Activated CD4-positive, alpha-beta memory T cell treated with anti-CD3 and anti-CD28 coated beads, Interleukin-2, amount 10 ng/mL, durations not matched to agents 7 days and 5 days (primary cell): ENCODE measurements around the gene C20orf204. TPM values are rescaled to one million over a fixed set of nuclear protein-coding genes. Genes with fewer than 3 reads are reported as not detected.

Source experiments
- CTCF ChIA-PET: fragments of 350-600 bp; sonication (Branson Sonifier 250); formaldehyde crosslinking; loops from one replicate; lab custom pipeline; 2021; ENCODE audit warnings: antibody characterized with exemption, inconsistent platforms; lab: Charles Lee
- POLR2A ChIA-PET: fragments of 350-600 bp; sonication (Branson Sonifier 250); formaldehyde crosslinking; loops from one replicate; lab custom pipeline; 2021; ENCODE audit warnings: antibody characterized with exemption; lab: Charles Lee
- DNase-seq: peaks from one replicate; pipeline ENCODE4 v3.0.0-alpha.2; 2020
- H3K27ac Mint-ChIP-seq: one replicate; pipeline ENCODE4 v1.8.0; 2021; ENCODE audit warnings: mild to moderate bottlenecking, mixed read lengths
- H3K27me3 Mint-ChIP-seq: one replicate; pipeline ENCODE4 v1.8.0; 2021; ENCODE audit warnings: mixed read lengths
- H3K36me3 Mint-ChIP-seq: one replicate; pipeline ENCODE4 v1.8.0; 2021; ENCODE audit warnings: low read depth, mixed read lengths
- H3K4me1 Mint-ChIP-seq: one replicate; pipeline ENCODE4 v1.8.0; 2021; ENCODE audit warnings: mixed read lengths
- H3K4me3 Mint-ChIP-seq: one replicate; pipeline ENCODE4 v1.8.0; 2021; ENCODE audit warnings: mild to moderate bottlenecking, mixed read lengths
- H3K9me3 Mint-ChIP-seq: one replicate; pipeline ENCODE4 v1.8.0; 2021; ENCODE audit warnings: mixed read lengths
- total RNA-seq, 2 experiments: library from RNA; stranded (reverse); gene quantifications; one replicate each; pipeline ENCODE4 v1.2.3, GENCODE V29; 2021

C20orf204 gene
- total RNA-seq, 2 experiments from 2014 or later: 6.9 to 7.2 TPM

DNA sequence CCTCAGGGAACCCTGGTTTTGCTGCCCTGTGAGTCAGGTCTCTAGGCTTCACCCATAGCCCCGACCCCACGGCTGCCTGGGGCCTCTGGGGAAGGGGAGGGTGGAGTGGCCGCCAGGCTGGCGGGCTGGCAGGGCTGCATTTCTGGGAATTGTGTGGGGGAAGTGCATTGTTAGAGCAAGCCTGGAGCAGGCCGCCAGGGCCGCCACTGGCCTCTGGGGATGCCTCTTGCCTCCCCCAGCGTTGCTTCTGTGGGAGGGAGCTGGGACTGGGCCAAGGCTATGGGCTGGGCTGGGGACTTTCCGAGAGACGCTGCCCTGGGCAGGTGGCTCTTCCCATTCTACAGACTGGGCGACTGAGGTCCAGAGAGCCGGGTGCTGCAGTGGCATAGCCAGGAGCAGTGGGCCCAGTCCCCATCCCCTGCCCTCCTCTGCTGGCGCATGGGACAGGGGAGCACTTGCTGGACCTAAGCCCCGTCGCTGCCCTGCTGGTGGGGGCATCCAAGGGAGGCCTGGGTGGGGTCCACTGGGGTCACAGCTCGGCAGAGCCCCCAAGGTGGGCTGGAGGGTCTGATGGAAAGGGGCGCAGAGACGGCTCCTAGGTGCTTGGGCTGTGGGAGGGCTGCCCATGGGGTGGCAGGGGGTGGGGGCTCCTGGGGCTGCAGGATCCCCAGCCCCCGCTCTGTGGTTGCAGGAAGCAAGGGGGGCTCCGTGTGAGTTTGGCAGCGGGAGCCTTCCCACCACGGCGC, 20.1 kb downstream of the C20orf204 start:
- no peaks in the 10 kb centered on the region for H3K9me3 Mint-ChIP-seq
- H3K36me3 Mint-ChIP-seq: no peaks in the 10 kb centered on the region
- no peak overlapping the region for H3K4me3 Mint-ChIP-seq
- ChIA-PET CTCF (interaction anchor here (1.4 kb wide), 1 partner anchor 270 kb away, joined by 3 read pairs; no protein-coding TSS in a partner anchor), POLR2A (interaction anchor here (3.0 kb wide), 1 partner anchor 17 kb away, joined by 12 read pairs; no protein-coding TSS in a partner anchor)
- peaks cover 34% of the 10 kb centered on the region for H3K4me1 Mint-ChIP-seq
- no peak for DNase-seq
- H3K27me3 Mint-ChIP-seq: peaks cover 13% of the 10 kb centered on the region
- H3K27ac Mint-ChIP-seq: no peak overlapping the region

DNA sequence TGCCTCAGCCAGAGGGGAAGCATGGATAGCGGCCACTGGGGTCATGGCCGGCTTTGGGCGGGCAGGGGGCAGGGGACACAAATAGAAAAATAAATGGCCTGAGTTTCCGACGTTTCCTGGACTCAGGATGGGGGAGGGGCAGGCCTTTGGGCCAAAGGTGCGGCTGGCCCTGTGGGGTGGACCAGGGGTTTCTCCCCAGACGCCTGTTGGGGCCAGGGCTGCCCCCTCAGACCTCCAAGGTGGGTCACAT, 20.6 kb downstream of the C20orf204 start:
- Mint-ChIP-seq H3K4me1 (peaks cover 34% of the 10 kb centered on the region), H3K27ac (no peak overlapping the region), H3K36me3 (no peaks in the 10 kb centered on the region), H3K27me3 (peaks cover 11% of the 10 kb centered on the region), H3K4me3 (no peak overlapping the region), H3K9me3 (no peaks in the 10 kb centered on the region)
- no peak for DNase-seq
- POLR2A ChIA-PET: interaction anchor here (3.0 kb wide), 1 partner anchor 18 kb away, joined by 12 read pairs; no protein-coding TSS in a partner anchor
- CTCF ChIA-PET: interaction anchor here (1.4 to 1.9 kb wide), 2 partner anchors 18 to 270 kb away, joined by 3 to 19 read pairs; no protein-coding TSS in a partner anchor

DNA sequence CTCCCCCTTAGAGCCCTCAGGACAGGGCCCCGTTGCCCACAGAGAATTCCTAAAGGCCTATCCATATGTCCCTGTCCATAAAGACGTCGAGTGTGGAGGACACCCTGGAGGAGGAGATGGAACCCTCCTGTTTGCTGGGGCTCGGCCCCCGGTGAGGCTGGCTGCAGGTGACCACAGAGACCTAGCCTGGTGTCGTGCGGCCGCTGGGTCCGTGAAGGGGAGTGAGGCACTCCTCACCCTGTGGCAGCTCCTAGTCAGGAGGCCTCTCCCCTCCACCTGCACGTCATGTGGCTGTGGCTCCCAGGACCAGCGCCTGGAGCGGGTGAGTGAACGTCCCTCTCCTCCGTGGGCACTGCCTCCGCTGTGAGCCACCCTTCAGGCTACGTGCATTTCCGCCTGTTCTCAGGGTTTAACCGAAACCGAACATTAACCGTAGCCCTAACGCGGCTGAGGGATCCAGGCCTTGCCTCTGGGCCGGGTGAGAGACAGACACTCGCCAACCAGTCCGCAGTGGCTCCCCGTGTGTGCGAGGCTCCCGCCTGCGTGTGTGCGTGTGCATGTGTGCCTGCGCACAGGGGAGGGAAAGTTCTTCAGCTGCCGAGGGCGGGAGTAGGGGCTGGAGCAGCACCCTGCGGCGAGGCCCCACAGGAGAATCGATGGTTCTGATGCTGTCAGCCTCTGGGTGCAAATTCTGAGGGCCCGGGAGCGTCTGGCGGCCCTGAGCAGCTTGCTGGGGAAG, 21.1 kb downstream of the C20orf204 start:
- H3K27me3 Mint-ChIP-seq: peaks cover 7% of the 10 kb centered on the region
- ChIA-PET CTCF (interaction anchor here (0.7 to 1.9 kb wide), 8 partner anchors 9 to 484 kb away, joined by 3 to 19 read pairs (median 4); partner anchors contain the start of genes OPRL1, PRPF6 and RGS19), POLR2A (interaction anchor here (1.0 to 3.0 kb wide), 2 partner anchors 15 to 18 kb away, joined by 4 to 12 read pairs; no protein-coding TSS in a partner anchor)
- H3K9me3 Mint-ChIP-seq: no peaks in the 10 kb centered on the region
- H3K4me1 Mint-ChIP-seq: peaks cover 37% of the 10 kb centered on the region
- H3K4me3 Mint-ChIP-seq: peak overlapping the region; percentile 73
- peak; percentile 45 for DNase-seq
- no peaks in the 10 kb centered on the region for H3K36me3 Mint-ChIP-seq
- peak overlapping the region; percentile 75 for H3K27ac Mint-ChIP-seq

DNA sequence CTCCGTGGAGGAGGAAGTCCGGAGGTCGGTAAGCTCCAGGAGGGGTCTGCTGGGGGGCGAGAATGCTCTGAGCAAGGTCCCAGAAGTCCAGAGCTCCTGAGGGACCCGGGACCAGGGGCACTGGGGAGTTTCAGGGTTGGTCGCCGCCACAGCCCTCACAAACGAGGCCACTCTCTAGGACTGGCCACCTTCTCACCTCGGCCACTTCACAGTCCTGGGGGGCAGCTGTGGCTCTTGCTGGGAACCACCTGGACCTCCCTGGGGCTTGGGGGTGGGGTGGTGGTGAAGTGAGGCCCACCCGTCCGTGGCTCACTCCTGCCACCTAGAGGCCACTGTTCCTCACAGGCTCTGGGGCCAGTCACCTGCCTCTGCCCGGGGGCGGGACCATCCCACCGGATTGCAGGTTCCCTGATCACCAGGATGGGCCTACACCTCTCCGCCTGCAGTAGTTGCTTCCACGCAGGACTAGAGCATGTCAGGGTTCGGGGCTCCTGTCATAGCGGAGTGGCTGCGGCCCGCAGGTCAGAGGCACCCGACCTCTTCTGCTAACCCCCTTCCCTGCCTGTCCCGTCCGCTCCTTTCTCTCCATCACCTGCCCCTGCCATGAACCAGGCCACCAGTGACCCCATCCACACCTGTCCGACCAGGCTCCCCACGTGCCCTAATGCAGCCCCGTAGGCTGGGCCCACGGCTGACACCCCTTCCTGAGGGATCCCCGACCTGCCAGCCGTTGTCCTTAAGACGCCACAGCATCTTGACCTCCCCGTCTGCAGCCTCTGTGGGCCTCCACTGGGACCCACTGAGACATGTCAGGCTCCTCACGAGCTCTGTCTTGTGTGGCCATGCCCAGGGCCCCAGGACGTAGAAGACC, 21.9 kb downstream of the C20orf204 start:
- Mint-ChIP-seq H3K36me3 (no peaks in the 10 kb centered on the region), H3K27me3 (peaks cover 7% of the 10 kb centered on the region), H3K27ac (peak overlapping the region; percentile 75), H3K4me3 (peak overlapping the region; percentile 73), H3K4me1 (peaks cover 44% of the 10 kb centered on the region), H3K9me3 (no peaks in the 10 kb centered on the region)
- ChIA-PET POLR2A (interaction anchor here (1.0 to 3.0 kb wide), 2 partner anchors 16 to 19 kb away, joined by 4 to 12 read pairs; no protein-coding TSS in a partner anchor), CTCF (interaction anchor here (0.7 to 1.9 kb wide), 9 partner anchors 8 to 484 kb away, joined by 3 to 19 read pairs (median 3); partner anchors contain the start of genes OPRL1, PRPF6 and RGS19)
- DNase-seq: peak; percentile 86

DNA sequence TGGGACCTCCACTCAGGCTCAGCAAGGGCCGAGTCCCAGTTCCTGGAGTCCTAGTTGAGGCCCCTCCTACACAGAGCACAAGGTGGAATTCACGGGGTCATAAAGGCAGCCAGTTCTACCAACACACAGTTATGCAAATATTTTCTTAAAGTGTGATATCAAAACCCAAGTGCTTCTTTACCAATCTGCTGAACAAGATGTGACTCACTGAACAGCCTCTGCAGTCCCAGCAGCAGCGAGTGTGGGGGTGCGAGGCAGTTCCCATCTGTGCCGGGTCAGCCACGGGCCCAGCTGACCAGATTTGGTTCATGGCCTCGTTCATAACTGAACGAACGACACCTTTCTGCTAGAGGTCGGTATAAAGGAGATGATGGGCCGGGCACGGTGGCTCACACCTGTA, 22.6 kb downstream of the C20orf204 start:
- no peak for DNase-seq
- CTCF ChIA-PET: interaction anchor here (1.1 to 1.3 kb wide), 2 partner anchors 18 to 20 kb away, joined by 3 read pairs; no protein-coding TSS in a partner anchor
- peak overlapping the region; percentile 73 for H3K4me3 Mint-ChIP-seq
- no peak overlapping the region for H3K27ac Mint-ChIP-seq
- no peaks in the 10 kb centered on the region for H3K36me3 Mint-ChIP-seq
- H3K9me3 Mint-ChIP-seq: no peaks in the 10 kb centered on the region
- H3K27me3 Mint-ChIP-seq: peaks cover 2% of the 10 kb centered on the region
- POLR2A ChIA-PET: interaction anchor here (3.0 kb wide), 1 partner anchor 20 kb away, joined by 12 read pairs; no protein-coding TSS in a partner anchor
- peaks cover 44% of the 10 kb centered on the region for H3K4me1 Mint-ChIP-seq

DNA sequence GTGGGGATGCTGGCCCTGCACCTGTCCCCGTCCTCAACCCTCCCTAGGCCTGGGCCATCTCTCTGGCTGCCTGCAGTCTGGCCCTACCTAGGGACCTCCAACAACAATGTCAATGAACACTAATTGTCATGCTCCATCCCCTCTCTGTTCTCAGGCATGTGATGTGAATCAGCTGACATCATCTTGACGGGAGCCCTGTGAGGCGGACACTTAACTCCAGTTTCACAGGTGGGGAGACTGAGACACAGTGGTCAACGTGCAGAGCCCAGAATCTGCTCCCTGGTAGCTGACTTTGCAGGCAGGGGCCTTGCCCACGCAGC, 26.3 kb downstream of the C20orf204 start:
- peaks cover 66% of the 10 kb centered on the region for H3K4me1 Mint-ChIP-seq
- H3K27me3 Mint-ChIP-seq: no peaks in the 10 kb centered on the region
- no peak overlapping the region for H3K27ac Mint-ChIP-seq
- CTCF ChIA-PET: interaction anchor here (0.9 to 3.6 kb wide), 11 partner anchors 8 to 524 kb away, joined by 3 to 27 read pairs (median 3); partner anchors contain the start of genes OPRL1, PRPF6, RGS19 and SAMD10
- H3K4me3 Mint-ChIP-seq: peak overlapping the region; percentile 82
- POLR2A ChIA-PET: interaction anchor here (1.1 to 1.9 kb wide), 8 partner anchors 9 to 326 kb away, joined by 3 to 14 read pairs (median 5); partner anchors contain the start of genes LIME1, RGS19, SAMD10 and UCKL1
- no peaks in the 10 kb centered on the region for H3K9me3 Mint-ChIP-seq
- DNase-seq: no peak
- peaks cover 5% of the 10 kb centered on the region for H3K36me3 Mint-ChIP-seq

DNA sequence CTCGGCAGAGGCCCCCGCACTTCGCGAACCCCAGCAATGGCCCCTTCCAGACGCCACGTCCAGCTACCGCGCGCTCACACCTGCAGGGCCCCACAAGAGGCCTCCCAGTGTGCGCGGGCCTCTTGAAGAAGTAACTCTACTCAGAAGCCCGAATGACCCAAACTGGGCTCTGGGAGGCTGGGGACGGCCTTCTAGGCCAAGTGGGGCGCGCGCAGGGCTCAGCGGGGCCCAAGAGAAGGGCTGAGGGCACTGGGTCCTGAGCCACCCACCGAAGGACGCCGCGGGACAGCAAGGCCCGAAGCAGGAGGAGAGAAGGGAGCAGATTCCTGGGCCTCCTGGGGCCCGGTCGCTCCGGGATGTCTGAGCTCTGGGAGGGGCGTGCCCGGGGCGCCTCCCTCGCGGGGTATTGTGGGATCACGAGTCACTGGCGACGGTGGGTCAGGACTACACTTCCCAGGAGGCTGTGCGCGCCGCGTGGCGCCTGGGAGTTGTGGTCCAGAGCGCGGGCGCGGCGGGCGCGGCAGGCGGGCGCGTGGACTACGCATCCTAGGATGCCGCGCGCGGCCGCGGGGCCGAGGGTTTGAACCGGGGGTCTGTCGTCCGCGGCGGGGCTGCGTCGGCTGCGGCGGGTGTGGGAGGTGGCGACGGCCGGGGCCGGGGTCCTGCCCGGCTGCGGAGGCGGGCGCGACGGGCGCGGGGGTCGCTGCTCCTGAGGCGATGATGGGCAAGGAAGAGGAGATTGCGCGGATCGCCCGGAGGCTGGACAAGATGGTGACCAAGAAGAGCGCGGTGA, 26.8 kb downstream of the C20orf204 start, which contains the start of gene TCEA2:
TSS of gene TCEA2 (plus strand) at position 603 of the 793 bp plus-strand sequence. CDS start at position 718, 115 bp downstream.
- H3K27ac Mint-ChIP-seq: peak within 1 kb of the TSS; percentile 89
- DNase-seq: peak; percentile 97
- peaks cover 5% of the 10 kb centered on the region for H3K36me3 Mint-ChIP-seq
- peak within 1 kb of the TSS; percentile 82 for H3K4me3 Mint-ChIP-seq
- no peaks in the 10 kb centered on the region for H3K9me3 Mint-ChIP-seq
- ChIA-PET CTCF (interaction anchor here (0.9 to 3.6 kb wide), 11 partner anchors 8 to 525 kb away, joined by 3 to 27 read pairs (median 3); partner anchors contain the start of genes OPRL1, PRPF6, RGS19 and SAMD10), POLR2A (interaction anchor here (1.1 to 1.9 kb wide), 8 partner anchors 9 to 326 kb away, joined by 3 to 14 read pairs (median 5); partner anchors contain the start of genes LIME1, RGS19, SAMD10 and UCKL1)
- no peaks in the 10 kb centered on the region for H3K27me3 Mint-ChIP-seq
- peaks cover 65% of the 10 kb centered on the region for H3K4me1 Mint-ChIP-seq

DNA sequence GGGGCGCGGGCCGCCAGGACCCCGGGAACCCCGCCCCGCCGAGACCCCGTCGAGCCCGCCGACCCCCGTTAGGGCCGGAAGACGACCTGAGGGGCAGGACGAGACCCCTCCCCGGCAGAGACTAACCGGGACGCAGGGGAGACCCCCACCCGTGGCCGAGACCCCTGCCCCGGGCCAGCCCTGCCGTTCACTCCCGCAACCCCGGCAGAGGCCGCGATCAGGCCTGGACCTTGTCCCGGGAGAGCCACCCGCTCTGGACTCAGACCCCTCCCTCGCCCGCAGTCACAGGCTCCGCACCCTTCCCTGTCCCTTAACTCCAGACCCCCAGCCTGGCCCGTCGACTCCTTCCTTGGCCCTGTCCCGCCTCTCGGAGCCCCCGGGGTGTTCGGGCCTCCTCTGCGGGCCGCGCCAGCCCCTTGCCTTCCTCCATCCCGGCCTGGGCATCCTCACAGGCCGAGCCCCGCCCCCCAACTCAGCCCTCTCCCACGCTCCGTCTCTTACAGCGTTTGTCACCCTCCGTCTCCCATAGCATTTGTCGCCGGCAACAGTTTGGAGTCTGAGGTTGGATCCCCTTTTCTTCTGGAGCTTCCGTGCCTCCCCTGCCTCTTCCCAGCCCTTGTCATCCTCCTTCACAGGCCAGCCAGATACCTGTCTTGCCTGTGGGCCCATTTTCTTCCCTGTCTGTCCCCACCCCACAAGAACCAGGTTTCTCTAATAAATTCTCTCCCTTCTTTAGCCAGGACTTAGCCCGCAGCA, 27.6 kb downstream of the C20orf204 start:
- peaks cover 64% of the 10 kb centered on the region for H3K4me1 Mint-ChIP-seq
- ChIA-PET POLR2A (interaction anchor here (1.0 to 4.6 kb wide), 11 partner anchors 9 to 107 kb away, joined by 3 to 74 read pairs (median 6); partner anchors contain the start of genes LKAAEAR1, OPRL1, PRPF6 and RGS19), CTCF (interaction anchor here (1.0 to 3.6 kb wide), 9 partner anchors 9 to 526 kb away, joined by 3 to 27 read pairs (median 4); partner anchors contain the start of genes OPRL1, PRPF6, RGS19 and SAMD10)
- H3K27me3 Mint-ChIP-seq: no peaks in the 10 kb centered on the region
- H3K9me3 Mint-ChIP-seq: no peaks in the 10 kb centered on the region
- peak overlapping the region; percentile 82 for H3K4me3 Mint-ChIP-seq
- DNase-seq: no peak
- H3K27ac Mint-ChIP-seq: peak overlapping the region; percentile 89
- peaks cover 5% of the 10 kb centered on the region for H3K36me3 Mint-ChIP-seq

DNA sequence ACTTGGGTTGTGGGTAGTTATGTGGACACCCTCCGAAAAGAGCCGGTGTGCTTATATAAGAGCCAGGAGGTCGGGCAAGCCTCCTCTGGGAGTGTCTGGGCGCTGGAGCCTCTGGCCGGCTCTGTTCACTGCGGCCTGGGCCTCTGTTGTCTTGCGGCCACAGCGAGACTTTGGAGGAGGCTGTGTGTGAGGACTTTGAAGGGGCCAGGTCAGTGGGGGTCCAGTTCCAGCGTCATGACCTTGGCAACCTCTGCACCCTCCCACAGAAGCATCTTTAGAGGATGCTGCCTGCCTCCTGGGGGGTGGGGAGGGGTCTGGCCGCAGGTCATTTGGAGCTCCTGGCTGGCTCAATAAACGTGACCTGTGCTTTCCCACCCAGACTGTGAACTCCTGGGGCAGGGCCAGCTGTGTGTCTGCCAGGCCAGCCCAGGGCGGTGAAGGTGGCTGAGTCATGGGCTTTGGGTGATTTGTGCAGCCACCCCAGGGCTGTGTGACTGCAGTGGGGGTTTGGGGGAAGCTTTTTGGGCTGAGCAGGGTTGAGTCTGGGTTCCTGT, 28.2 kb downstream of the C20orf204 start:
- Mint-ChIP-seq H3K27ac (peak overlapping the region; percentile 89), H3K9me3 (no peaks in the 10 kb centered on the region), H3K4me3 (peak overlapping the region; percentile 82), H3K4me1 (peaks cover 65% of the 10 kb centered on the region), H3K36me3 (peaks cover 5% of the 10 kb centered on the region), H3K27me3 (no peaks in the 10 kb centered on the region)
- POLR2A ChIA-PET: interaction anchor here (1.0 to 4.6 kb wide), 6 partner anchors 9 to 83 kb away, joined by 3 to 74 read pairs (median 4); partner anchors contain the start of genes LKAAEAR1, OPRL1, PRPF6 and RGS19
- no peak for DNase-seq
- CTCF ChIA-PET: no interaction called here
